CD4-positive, alpha-beta T cell treated with Interleukin-10 for 1 hour (primary cell): Measurements from ENCODE around the gene PCSK6.

ENCODE experiments used
- DNase-seq: peaks from one replicate; pipeline ENCODE4 v3.0.0-alpha.2; 2020

Gene PCSK6

DNA sequence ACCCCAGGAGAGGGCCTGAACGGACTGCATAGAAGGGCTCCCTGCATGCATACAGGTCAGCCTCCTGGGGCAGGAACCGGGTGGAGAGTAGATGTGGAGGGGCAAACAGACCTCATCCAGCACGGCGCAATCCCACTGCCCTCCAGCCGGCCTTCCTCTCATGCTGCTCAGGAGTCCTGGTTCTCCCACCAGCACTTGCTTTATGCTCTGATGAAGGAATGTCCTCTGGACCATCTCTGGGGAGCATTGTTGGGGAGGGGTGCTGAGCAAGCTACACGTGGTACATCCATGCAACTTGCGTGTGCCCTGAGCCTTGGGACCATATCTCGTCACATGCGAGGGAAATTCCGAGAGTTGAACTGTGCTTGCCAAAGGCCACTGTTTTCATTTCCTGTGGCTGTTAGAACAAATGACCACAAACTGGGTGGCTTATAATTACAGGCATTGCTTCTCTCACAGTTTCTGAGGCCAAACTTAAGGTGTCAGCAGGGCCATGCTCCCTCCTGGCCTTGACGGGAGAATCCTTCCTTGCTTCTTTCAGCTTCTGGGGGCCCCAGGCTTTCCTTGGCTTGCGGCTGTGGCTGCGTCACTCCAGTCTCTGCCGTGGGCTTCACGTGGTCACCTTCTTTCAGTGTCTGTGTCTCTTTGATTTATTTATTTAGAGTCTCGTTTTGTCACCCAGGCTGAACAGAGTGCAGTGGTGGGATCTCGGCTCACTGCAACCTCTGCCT lies 224.4 kb downstream of the PCSK6 start:
- no peak for DNase-seq

DNA sequence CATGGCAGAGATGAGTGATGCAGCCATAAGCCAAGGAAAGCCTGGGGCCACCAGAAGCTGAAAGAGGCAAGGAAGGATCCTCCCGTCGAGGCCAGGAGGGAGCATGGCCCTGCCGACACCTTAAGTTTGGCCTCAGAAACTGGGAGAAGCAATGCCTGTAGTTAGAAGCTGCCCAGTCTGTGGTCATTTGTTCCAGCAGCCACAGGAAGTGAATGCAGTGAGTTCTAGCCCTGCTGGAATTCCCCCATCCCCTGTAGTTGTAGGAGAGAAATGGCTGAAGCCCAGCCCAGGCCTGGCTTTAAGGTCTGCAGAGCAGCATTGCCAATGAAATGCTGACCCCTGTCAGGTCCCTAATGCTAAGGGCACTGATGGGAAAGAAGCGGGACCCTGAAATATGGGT lies 225.5 kb downstream of the PCSK6 start:
- no peak for DNase-seq

DNA sequence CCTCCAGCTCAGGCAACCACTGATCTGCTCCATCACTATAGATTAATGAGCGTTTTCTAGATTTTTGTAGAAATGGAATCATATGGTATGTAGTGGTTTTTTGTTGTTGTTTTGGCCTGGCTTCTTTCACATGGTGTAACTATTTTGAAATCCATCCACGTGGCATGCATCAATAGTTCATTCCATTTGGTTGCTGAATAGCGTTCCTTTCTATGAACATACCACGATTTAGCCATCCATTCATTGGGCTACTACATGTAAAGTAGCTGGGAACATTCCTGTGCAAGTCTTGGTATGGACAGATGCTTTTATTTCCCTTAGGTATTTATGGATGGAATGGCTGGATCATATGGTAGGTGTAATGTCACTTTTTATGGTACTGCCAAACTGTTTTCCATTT lies 227.0 kb downstream of the PCSK6 start:
- no peak for DNase-seq

DNA sequence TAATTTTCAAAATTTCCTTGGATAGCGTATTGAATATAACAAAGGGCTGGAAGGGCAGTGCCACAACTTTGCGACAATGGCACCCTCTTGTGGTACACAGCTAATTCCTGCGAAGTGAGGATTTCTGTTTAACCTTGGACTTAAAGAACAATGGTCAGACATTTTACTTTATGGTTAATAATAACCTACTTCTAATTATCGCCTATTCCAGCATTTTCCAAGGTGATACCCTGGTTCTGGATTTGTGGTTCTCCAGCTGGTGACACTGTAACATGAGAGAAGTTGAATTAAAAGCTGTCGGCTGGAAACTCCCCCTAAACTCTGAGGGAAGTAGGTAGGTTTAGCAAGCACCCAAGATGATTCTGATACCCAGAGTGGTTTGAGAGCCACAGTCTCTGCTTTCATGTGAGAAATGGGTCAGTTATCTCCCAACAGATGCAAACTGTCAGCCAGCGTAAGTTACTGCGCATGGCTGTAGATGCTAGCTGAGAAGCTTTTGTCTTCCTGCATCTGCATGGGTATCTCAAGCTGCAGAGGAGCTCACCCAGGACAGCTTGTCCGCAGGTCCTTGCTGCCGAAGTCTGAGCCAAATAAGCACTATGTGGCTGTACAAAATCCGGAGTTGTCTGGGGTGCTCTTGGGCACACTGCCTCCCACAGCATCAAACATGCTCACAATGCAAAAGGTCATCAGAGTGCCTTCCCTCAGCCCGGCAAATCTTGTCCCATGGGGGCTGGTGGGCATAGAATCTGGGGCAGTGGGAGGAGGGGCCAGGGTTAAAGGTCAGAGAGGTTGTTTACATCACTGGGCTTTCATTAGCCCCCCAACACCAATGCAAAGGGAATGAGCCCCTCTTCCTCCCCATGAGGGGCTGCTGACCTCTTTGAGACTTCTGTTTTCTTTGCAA lies 231.0 kb downstream of the PCSK6 start:
- DNase-seq = peak; percentile 76

DNA sequence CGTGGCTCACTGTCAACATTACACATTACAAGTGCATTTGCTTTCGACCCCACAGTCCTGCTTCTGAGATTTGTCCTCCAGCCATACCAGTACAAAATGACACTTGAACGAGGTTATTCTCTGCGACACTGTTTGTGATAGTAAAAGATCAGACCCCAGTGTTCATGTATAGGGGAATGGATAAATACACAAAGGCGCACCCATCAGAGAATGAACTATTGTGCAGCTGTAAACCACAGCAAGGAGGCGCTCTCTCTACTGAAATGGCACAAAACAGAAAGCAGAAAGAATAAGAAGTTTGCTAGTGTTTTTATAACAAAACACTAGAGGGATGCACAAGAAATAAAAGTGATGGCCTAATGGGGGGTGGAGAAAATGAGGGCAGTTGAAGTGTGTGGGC lies 232.8 kb downstream of the PCSK6 start:
- no peak for DNase-seq

DNA sequence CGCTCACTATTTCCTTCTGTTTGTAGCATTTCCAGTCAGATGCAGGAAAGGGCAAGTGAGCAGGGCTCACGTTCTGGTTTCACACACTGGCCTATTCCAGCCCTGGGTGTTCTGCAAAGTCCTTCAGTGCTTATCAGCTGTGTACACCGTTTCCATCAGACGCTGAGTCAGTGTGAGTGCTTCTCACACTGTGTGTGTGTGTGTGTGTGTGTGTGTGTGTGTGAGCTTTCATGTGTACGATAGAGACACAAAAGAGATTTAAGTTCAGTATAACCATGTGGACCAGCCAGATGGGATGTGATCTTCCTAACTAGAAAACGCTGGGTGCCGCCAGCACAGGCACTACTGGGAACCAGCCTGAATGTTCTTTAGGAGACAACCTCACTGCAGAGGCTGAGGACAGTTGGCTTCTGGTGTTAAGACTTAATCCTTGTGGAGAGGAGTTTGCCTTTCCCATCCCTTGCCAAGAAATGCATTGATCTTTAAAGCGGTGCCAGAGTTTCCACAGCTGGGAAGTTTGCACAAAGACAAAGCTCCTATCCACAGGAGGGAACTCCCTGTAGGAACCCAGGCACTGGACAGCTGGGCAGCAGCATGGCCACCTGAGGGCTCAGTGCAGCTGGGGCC lies 233.8 kb downstream of the PCSK6 start:
- DNase-seq = no peak

DNA sequence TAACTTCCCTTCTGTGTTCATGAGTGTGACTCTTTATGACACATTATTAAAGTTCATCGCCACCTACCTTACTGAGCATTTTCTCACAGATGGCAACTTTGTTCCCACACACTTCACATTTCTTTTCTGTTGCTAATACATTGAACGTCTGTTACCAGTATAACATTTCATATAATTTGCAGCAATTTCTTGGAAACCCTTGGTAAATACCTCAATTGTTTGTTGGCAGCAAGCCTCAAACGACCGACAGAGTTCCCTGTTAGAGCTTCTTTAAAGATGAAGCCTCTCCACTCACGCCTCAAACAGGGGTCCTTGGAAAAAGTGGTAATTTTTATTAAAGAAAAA lies 234.5 kb downstream of the PCSK6 start:
- no peak for DNase-seq

DNA sequence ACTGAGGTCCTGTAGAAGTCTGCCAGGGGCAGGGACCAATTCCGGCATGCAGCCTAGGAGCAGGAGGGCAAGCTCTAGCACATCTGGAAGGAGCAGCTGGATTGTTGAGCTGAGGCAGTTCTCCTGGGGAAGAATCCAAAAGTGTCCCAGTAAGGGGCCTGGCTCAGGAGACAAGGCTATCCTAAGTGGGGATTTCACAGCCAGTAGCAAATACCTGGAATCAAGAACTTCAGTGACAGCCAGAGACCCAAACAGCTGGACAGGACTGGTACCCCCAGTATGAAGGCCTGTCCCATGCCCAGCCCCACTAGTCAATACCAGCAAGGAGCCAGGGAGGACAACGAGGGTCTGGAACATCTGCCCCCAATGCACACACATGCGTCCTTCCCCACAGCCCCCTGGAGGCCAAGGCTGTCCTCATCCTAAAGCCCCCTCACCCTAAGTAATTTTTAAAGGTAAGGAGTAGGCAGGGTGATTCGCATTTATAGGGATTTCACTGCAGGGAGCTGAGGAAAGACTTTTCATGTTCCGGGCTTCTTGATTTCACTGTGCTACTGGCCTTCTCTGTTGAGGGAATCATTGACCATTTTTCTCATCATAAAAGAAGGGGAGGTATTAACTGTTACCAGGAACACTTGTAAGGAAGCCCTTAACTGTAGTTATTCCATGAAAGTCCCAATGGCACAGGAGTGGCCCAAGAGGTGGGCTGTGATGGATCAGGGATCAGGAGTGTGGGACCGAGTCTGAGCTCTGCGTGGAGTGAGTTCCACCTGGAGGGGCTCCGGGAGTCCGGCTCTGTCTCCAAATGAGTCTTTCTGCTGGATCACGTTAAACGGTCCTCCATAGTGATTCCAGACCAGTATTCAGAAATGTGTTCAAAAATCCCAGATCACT lies 235.1 kb downstream of the PCSK6 start:
- no peak for DNase-seq
